HFFc6 (cell line): Measurements from ENCODE around the gene RFX7. TPM values are rescaled to one million over a fixed set of nuclear protein-coding genes. Genes with fewer than 3 reads are reported as not detected.
"Not testable (repeated sequence)": the region's sequence is repeated elsewhere in the genome, so short reads cannot be mapped to it uniquely, and the experiment has no call there.

Experiments
- DNase-seq: peaks from one replicate; pipeline ENCODE4 v3.0.0-alpha.2; 2018
- H3K27ac Mint-ChIP-seq: 2 replicates; pipeline ENCODE4 v1.8.0; 2020; ENCODE audit warnings: mild to moderate bottlenecking, mixed read lengths
- H3K27me3 Mint-ChIP-seq: 2 replicates; pipeline ENCODE4 v1.8.0; 2021; ENCODE audit warnings: mild to moderate bottlenecking, moderate library complexity, mixed read lengths; ENCODE audit not compliant: insufficient read depth
- H3K36me3 Mint-ChIP-seq: 2 replicates; pipeline ENCODE4 v1.8.0; 2021; ENCODE audit warnings: low read depth, mixed read lengths
- H3K4me1 Mint-ChIP-seq: 2 replicates; pipeline ENCODE4 v1.8.0; 2020; ENCODE audit warnings: low read depth, mixed read lengths
- H3K4me3 Mint-ChIP-seq: 2 replicates; pipeline ENCODE4 v1.8.0; 2020; ENCODE audit warnings: mild to moderate bottlenecking, moderate library complexity, mixed read lengths
- H3K9me3 Mint-ChIP-seq: 2 replicates; pipeline ENCODE4 v1.8.0; 2020; ENCODE audit warnings: mild to moderate bottlenecking, mixed read lengths
- total RNA-seq, 6 experiments: library from RNA; stranded (reverse); fragmentation: NEBNext Ultra II Directional; extraction: Animal tissue kit (Norgen Biotek cat#: 25700); gene quantifications; 2 replicates in 1 of 6; 3 replicates in 5 of 6; pipeline ENCODE4 v1.2.3, GENCODE V29; 2021
- TF ChIP-seq, protein P1 (sequence below): fragments of 200-600 bp; sonication (generic); IDR thresholded peaks from 2 replicates; pipeline ENCODE4 v1.5.0; 2021; ENCODE audit warnings: antibody characterized with exemption, mild to moderate bottlenecking

Gene RFX7
- total RNA-seq, 6 experiments from 2014 or later, result 13.8 to 20.1 (median 16.5) TPM

DNA sequence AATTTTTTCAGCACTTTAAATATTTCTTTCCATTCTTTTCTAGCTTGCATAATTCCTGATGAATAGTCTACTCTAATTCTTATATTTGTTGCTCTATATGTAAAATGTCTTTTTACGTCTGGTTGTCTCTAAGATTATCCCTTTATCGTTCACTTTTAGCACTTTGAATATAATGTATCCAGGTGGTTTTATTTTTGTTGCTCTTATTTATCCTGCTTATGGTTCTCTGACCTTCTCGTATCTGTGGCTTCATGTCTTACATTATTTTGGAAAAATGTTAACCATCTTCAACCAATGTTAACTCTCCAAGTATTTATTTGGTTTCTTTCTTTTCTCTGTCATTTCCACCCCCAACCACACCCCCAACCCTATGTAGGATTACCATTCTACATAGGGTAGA, 30.0 kb upstream of the RFX7 start:
- no peak overlapping the region for H3K27ac Mint-ChIP-seq
- H3K9me3 Mint-ChIP-seq, result peaks cover 13% of the 10 kb centered on the region
- no peaks in the 10 kb centered on the region for H3K4me1 Mint-ChIP-seq
- no peaks in the 10 kb centered on the region; the same call in none of the 2 replicates for H3K27me3 Mint-ChIP-seq
- TF ChIP-seq, protein P1, sequence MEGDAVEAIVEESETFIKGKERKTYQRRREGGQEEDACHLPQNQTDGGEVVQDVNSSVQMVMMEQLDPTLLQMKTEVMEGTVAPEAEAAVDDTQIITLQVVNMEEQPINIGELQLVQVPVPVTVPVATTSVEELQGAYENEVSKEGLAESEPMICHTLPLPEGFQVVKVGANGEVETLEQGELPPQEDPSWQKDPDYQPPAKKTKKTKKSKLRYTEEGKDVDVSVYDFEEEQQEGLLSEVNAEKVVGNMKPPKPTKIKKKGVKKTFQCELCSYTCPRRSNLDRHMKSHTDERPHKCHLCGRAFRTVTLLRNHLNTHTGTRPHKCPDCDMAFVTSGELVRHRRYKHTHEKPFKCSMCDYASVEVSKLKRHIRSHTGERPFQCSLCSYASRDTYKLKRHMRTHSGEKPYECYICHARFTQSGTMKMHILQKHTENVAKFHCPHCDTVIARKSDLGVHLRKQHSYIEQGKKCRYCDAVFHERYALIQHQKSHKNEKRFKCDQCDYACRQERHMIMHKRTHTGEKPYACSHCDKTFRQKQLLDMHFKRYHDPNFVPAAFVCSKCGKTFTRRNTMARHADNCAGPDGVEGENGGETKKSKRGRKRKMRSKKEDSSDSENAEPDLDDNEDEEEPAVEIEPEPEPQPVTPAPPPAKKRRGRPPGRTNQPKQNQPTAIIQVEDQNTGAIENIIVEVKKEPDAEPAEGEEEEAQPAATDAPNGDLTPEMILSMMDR, result no peak
- no peaks in the 10 kb centered on the region for H3K36me3 Mint-ChIP-seq
- no peak for DNase-seq
- no peak overlapping the region for H3K4me3 Mint-ChIP-seq

DNA sequence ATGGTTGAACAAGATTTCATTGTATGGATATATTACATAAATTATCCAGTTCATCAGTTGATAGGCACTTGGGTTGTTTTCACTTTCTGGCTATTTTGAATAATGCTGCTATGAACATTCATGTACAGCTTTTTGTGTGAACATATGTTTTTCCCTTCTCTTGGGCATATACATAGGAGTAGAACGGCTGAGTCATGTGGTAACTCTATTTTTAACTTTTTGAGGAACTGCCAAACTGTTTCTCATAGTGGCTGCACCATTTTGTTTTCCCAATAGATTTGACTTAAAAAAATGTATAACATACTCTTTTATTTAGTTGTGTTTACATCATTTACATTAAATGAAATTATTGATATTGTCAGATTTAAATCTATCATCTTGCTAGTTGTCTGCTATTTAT, 28.8 kb upstream of the RFX7 start:
- TF ChIP-seq, protein P1, result no peak
- no peaks in the 10 kb centered on the region for H3K4me1 Mint-ChIP-seq
- H3K9me3 Mint-ChIP-seq, result peaks cover 19% of the 10 kb centered on the region
- no peak for DNase-seq
- H3K36me3 Mint-ChIP-seq, result no peaks in the 10 kb centered on the region
- H3K27me3 Mint-ChIP-seq, result no peaks in the 10 kb centered on the region; the same call in none of the 2 replicates
- H3K27ac Mint-ChIP-seq, result no peak overlapping the region
- no peak overlapping the region for H3K4me3 Mint-ChIP-seq

DNA sequence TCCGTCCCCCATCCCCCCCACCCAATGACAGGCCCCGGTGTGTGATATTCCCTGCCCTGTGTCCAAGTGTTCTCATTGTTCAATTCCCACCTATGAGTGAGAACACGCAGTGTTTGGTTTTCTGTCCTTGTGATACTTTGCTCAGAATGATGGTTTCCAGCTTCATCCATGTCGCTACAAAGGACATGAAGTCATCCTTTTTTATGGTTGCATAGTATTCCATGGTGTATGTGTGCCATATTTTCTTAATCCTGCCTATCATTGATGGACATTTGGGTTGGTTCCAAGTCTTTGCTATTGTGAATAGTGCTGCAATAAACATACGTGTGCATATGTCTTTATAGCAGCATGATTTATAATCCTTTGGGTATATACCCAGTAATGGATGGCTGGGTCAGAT, 22.8 kb upstream of the RFX7 start:
- not testable (repeated sequence) for H3K36me3 Mint-ChIP-seq, H3K27me3 Mint-ChIP-seq, H3K4me1 Mint-ChIP-seq, DNase-seq, H3K27ac Mint-ChIP-seq, H3K4me3 Mint-ChIP-seq
- peaks cover 12% of the 10 kb centered on the region; the same call in 1 of the 2 replicates for H3K9me3 Mint-ChIP-seq

DNA sequence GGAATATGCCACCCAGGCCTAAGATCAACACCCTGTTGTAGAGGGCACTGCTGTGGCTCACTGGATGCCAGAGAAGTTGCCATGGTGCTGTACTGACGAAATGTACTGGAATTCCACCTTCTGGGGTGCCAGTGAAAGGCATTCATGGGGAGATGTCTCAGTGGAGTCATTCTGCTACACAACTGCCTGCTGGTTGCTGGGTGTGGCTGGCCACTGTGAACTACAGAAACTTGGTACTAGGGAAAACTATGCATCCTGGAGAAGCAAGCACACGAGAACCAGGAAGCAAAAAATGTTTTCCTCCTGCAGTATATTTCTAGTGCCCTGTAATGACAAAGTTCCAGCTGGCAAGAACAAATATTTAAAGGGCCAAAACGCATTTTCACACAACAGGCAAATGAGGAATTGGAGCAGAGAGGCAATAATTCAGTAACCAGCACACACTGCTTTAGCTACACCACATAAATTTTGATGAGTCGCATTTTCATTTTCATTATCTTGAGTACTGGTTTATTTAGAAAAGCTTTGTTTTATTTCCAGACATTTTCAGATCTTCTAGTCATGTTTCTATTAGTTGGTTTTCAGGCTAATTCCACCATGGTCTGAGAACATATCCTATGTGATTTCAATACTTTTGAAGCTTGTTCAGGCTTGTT, 18.3 kb upstream of the RFX7 start:
- Mint-ChIP-seq H3K4me1 (peaks cover 6% of the 10 kb centered on the region), H3K4me3 (peak overlapping the region; percentile 37; the same call in 1 of the 2 replicates), H3K27me3 (peaks cover 2% of the 10 kb centered on the region), H3K9me3 (0 out of 2 replicates have a peak, but pooled peaks cover 2% of the 10 kb centered on the region), H3K36me3 (no peaks in the 10 kb centered on the region), H3K27ac (no peak overlapping the region)
- TF ChIP-seq, protein P1, result no peak
- DNase-seq, result peak; percentile 4

DNA sequence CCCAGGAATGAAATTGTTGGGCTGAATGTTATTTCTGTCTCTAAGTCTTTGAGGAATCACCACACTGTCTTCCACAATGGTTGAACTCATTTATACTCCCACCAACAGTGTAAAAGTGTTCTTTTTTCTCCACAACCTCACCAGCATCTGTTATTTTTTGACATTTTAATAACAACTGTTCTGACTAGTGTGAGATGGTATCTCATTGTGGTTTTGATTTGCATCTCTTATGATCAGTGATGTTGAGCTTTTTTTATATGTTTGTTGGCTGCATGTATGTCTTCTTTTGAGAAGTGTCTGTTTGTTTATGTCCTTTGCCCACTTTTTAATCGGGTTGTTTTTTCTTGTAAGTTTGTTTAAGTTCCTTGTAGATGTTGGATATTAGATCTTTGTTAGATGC, 13.6 kb upstream of the RFX7 start:
- H3K4me1 Mint-ChIP-seq, H3K4me3 Mint-ChIP-seq, H3K9me3 Mint-ChIP-seq, H3K27me3 Mint-ChIP-seq, H3K27ac Mint-ChIP-seq, DNase-seq, H3K36me3 Mint-ChIP-seq: not testable (repeated sequence)

DNA sequence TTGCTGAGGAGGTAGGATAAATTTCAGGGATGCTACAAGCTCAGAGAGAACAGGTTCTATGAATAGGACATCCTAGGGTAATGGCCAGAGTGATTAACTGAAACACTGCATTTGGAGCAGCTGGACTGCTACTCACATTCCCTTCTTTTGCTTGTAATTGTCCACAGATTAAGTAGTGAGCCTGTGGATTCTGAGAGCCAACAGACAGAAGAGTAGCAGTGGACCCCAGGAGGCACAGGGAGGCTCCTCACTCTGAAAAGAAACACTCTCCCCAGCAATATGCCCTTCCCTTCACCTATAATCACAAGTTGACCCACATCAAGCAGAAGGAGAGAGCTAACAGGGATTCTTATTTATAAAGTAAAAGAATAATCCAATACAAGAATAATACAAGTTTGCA, 10.6 kb upstream of the RFX7 start:
- Mint-ChIP-seq H3K36me3 (no peaks in the 10 kb centered on the region), H3K4me3 (no peak overlapping the region), H3K4me1 (no peaks in the 10 kb centered on the region), H3K27me3 (peaks cover 7% of the 10 kb centered on the region), H3K27ac (no peak overlapping the region), H3K9me3 (no peaks in the 10 kb centered on the region)
- TF ChIP-seq, protein P1, result no peak
- DNase-seq, result no peak
